Stimulated activated CD8-positive, alpha-beta memory T cell treated with anti-CD3 and anti-CD28 coated beads, Interleukin-7, amount 100 ng/mL, for 48 hours (primary cell): ENCODE results near the gene UBALD2.
"Not testable (repeated sequence)": the region's sequence is repeated elsewhere in the genome, so short reads cannot be mapped to it uniquely, and the experiment has no call there.

Experiments
- DNase-seq, 2 donors: peaks; one replicate each; pipeline ENCODE4 v3.0.0-alpha.2; 2020; ENCODE audit warnings: low read depth in 1 of 2; ENCODE audit errors: extremely low read depth in 1 of 2

Gene UBALD2

DNA sequence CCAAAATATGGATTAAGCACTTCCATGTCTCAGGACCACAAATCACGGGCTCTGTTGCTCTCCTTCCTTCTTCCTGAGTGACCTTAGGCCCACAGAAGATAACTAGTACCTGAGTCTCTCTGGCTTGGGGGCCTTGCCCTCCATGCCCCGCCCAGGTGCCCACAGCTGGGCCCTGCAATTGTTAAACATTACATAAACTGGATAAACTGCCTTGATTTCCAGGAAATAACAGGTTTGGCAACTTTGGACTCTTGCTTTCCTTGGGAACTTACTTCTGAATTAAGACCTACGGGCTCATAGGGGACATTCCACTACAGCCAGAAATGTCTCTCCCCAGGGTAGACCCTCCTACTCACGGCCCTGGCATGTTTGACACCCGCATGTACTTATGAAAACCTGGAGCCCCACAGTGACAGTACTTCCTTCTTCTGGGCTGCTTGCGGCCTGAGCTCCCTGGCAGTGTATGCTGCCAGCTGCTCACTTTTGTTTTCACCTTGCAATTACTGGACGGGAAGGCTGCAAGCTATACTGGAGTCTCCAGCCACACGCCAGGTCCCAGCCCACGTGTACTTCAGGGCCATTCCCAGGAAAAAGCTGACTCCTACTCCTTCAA, 2.3 kb upstream of the UBALD2 start:
- no peak for DNase-seq

DNA sequence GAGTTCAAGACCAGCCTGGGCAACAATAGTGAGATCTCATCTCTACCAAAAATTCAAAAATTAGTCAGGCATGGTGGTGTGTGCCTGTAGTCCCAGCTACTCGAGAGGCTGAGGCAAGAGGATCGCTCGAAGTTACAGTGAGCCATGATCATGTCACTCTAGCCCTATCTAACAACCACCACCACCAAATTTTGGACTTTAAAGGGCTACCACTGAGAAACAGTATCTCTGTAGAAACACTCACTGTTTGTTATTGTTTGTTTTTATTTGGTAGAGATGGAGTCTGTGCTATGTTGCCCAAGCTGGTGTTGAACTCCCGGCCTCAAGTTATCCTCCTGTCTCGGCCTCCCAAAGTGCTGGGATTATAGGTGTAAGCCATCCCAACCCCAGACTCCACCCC, 1.3 kb upstream of the UBALD2 start:
- DNase-seq, result no peak

DNA sequence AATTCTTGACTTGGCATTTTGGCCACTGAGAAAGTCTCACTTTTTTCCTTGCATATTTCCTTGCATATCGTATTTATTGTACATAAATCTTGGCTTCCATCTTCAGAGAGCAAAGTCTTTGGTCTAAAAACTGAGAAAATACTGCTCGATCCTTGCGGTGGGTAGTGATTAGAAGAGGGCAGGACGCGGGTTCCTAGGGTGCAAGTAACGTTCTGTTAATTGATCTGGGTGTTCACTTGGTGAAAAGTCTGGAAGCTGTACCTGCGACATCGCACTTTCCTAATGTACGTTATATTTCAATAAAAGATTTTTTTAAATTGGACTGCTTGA, 758 bp upstream of the UBALD2 start:
- no peak for DNase-seq

DNA sequence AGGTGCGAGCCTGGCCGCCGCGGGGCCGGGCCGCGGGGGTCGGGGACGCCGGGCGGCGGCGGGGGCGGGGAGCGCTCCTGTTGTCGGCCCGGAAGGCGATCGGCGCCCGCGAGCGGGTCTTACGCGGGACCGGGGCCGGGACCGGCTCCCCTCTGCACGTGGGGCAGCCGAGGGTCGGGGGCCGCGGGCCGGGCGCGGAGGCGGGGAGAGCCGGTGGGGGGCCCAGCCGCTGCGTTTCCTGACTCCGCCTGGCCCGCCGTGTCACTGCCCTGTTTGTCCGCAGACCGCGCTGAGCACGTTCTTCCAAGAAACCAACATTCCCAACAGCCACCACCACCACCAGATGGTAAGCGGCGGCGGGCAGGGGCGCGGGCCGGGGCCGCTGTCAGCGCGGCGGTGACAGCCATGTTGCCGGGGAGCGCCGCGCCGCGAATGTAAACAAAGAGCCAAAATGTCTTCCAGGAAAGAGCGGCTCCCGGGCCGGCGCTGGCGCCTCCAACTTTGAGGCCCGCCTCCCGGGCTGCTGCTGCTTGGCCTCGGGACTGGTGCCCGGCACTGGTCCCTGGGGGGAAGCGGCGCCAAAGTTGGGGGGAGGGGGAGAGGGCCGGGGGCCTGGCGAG, 586 bp downstream of the UBALD2 start:
- DNase-seq, result no peak

DNA sequence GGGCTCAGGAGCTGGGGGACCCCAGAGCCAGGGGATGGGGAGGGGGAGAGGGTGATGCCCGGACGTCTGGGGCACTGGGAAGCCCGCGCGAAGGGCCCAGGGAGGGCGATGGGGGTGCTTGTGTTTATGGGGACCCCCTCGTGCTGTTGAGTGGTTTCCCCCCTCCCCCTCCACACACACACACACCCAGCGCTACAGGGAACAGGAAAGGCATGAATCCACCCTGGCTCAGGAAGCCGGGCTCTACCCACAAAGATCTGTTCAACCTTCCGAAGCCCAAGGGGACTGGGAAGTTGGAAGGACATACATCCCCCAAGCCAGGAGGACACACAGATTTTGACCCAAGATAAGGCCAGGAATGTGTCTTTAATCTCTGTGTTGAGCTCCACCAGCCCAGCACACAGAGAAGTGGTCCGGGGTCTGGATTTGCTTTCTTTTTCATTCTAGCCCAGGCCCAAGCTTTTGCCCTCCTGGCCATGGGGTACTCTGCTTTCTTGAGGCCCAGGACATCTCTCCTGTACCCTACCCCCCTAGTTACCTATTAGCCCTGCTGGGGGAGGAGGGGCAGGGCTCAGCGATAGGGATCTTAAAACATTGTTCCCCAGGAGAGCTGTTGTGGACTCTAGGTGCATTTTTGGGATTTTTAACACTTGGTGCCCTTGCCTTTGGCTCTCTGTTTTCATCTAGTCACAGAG, 1.2 kb downstream of the UBALD2 start:
- no peak for DNase-seq

DNA sequence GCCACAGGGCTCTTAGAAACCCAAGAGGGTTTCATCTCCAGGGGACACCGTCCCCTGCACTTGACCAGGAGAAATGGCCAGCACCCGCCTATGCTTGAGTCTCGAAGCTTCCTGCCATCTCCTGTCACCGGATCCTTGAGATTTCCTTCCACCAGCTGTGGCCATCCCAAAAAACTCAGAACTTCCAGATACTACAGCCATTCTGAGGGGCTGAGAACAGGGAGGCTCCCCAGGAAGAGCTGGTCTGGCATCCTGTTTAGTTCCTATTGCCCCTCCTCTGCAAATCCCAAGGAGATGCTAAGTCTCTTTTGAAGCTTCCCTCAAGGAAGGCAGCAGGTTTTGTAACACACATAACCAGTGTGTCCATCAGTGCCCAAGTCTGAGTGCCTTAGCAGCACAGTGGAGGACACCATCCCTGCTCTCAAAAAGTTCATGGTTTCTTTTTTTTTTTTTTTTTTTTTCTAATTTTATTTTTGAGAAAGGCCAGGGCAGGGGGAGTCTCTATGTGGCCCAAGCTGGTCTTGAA, 2.0 kb downstream of the UBALD2 start:
- no peak for DNase-seq

DNA sequence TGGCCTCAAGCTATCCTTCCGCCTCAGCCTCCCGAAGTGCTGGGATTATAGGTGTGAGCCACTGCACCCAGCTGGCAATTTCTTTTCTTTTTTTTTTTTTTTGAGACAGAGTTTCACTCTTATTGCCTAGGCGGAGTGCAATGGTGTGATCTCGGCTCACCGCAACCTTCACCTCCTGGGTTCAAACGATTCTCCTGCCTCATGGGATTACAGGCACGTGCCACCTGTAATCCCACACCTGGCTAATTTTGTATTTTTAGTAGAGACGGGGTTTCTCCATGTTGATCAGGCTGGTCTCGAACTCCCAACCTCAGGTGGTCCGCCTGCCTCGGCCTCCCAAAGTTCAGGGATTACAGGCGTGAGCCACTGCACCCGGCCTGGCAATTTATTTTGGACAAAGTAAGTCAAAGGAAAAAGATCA, 2.4 kb downstream of the UBALD2 start:
- not testable (repeated sequence) for DNase-seq

DNA sequence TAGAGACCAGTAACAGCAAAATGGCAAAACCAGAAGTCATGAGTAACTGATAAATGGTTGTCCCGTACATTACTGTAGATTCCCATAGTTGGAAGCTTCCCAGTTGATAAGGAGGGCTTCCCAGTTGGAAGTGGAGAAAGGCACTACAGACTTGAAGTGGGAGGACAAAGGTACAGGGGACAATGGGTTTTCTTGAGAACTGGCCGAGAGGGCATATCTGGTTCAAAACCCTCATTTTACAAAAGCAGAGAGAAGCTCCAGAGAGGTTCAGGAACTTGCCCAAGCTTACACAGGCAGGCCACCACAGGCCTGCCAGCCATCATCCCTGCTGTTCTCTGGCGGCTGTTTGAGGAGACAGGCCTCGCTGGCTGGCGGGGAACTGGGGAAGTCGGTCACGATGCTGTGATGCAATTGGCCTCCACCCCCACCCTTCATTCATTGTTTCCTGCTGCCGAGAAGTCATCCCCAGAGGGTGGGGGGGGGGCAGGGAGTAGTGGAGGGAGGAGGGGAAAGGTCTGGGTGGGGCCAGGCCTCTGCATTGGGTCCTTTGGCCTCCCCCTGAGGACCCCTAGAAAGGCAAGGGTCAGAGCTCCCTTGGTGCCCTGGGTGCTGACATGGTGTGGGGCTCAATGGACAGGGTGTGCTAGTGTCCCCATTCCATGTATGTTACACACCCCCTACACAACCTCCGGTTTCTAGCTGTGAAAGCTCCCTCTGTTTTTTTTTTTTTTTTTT, 3.0 kb downstream of the UBALD2 start:
- peak in 1 of 2 donors; percentile 79 for DNase-seq

DNA sequence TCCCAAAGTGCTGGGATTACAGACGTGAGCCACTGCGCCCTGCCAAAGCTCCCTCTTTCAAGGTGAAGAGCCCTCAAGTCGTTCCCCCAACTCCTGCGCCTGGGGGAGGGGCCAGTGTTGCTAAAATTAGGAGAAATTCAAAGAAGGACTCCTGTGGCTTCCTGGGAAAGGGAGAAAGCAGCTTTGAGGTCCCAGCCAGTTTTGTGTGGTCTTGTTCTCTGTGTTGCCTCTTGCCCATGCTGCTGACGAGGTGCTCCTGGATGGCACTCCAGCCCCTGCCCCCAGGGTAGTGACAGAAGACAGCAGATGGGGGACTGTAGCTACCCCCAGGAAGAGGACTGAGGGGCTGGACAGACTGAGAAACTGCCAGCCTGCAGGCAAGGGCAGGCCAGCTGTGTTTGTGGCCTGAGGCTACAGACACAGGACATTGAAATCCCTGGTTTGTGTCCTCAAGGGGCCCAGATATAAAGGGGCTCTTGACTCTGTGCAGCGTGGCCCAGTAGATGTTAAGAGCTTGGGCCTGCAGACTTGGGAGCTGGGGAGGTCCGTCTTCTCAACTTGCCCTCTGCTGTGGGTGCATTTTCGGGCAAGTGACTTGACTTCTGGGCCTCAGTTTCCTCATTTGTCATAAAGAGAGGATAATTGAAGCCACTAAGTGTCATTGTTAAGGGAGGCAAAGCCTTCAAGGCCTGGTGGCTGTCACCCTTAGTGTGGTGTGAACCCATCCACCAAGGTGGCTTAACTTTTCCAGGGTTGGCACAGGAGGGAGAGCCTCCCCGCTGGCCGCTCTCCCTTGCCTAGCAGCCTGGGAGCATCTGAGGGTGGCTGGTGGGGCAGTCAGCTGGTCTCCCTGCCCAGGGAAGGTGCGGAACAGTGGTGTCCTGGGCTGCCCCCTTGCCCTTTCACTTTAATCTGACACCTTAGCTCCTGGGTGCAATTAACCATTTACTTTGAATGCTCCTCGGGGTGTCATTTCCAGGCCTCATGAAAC, 4.1 kb downstream of the UBALD2 start:
- no peak for DNase-seq

DNA sequence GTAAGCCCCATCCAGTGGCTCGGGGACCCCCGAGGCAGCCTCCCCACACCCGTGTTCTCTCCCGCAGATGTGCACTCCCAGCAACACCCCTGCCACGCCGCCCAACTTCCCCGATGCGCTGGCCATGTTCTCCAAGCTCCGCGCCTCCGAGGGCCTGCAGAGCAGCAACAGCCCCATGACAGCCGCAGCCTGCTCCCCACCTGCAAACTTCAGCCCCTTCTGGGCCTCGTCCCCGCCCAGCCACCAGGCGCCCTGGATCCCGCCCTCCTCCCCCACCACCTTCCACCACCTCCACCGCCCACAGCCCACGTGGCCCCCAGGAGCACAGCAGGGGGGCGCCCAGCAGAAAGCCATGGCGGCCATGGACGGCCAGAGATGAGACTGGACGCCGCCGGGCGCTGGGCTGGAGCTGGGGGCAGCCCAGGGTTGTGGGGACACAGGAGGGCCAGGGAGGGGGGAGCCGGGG, 5.0 kb downstream of the UBALD2 start:
- no peak for DNase-seq

DNA sequence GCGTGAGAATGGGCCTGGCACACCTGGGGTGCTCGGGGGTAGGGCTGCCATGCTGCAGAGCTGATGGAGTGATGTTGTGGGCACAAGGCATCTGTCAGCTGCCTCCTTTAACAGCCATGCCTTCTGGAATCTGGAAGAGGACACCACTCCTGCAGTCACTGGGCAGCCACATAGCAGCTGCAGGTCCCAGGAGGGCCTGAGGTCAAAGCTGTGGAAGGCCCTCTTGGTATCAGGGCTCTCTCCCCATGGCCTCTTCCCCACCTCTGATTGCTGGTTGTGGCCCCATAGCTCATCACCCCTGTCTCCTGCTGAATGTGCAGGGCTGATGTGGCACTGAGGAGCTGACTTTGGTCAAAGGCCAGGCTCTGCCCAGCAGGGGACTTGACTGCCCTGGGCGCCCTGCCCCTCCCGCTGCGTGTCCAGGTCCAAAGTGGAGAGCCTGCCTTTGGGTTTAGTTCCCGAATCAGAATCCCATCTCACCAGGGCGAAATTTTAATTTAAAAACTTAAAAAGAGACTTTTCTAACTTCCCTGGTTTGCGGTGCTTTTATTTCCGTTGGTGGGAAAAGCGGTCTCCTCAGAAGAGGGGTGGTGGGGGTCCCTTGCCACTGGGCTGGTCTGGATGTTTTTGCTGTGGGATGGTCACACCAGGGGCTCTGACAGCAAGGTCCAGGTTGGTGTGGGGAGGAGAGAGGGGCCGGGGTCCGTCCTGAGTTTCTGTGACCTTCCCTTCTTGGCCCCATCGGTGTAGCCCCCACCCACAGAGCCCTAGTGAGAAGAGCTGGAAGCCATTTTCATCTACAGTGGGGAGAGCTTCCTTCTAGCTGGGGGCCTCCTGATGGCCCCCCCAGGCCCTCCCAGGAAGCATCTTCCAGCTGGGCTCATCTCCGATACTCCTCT, 5.9 kb downstream of the UBALD2 start:
- DNase-seq, result no peak

DNA sequence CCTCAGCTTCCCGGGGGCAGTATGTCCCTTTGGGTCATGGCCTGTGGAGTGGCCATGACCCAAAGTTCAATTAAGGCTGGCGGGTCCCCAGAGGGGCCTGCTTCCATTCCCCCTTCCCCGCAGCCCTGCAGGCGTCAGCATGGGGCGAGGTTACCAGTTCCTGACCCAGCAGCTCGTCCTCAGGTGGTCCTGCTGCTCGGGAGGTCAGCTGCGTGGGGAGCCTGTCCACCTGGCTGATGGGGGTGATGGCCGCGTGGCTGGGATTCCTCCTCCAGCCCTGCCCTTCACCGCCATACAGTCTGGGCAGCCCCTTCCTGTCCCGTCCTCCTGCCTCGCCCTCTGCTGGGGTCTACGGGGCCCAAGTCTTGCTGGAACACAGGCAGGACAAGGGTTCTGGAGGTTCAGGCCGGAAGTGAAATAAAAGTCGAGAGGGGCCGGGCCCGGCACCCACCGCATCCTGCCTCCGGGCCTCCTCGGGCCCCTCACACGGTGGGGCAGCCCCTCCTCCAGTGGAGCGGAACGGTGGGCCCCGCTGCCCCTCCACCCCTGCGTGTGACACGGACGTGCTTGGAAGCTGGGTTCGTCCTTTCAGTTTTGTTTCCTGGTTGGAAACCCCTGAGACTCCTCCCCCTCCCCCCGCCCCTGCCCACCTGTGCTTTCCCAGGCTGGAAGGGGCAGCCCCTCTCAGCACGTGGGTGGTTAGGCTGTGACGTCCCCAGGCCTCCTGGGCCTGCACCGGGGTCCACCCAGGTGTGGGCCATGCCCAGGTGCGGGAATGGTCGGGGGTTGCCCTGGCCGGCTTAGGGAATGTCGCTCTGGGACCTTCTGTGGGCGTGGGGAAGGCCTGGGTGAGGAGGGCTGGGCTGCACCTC, 6.8 kb downstream of the UBALD2 start:
- DNase-seq, result peak; percentile 92

DNA sequence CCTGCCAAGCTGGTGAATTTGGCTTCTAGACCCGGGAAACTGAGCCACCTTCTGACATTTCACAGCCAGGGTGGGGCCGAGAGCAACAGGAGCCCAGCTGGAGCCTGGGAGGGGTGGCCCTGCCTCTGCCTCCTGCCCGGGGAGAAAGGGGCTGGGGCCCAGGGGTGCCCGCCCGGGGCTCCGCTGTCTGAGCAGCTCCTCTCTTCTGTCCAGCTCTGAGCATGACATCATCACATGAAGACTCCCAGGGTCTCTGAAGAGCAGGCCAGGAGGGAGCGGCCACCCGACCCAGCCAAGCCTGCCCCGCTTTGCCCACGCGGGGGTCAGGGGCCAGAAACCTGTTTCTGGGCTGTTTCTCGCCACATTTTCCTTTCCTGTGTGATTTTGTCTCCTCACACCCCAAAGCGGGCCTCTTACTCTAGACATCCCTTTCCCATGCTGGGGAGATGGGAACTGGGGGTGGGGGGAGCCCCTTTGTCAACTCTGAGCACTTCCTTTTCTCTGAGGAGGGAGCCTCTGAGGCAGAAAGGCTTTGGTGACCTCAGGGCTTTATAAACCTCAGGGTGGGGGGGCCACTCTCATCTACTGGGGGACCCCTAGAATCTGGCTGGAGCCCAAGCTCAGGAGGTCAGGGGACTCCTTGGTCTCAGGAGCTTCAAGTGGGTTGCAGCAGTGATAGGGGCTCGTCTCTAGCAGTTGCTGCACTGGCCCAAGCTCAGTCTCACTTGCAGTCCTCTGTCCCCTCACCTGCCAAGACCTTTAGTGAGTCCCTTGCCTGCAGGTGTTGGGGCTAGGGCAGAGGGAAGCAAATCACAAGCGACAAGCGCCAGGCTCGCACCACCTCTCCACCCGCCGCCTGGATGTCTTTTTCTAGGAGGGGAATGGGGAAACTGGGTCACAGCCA, 7.6 kb downstream of the UBALD2 start:
- peak in 1 of 2 donors; percentile 69 for DNase-seq

DNA sequence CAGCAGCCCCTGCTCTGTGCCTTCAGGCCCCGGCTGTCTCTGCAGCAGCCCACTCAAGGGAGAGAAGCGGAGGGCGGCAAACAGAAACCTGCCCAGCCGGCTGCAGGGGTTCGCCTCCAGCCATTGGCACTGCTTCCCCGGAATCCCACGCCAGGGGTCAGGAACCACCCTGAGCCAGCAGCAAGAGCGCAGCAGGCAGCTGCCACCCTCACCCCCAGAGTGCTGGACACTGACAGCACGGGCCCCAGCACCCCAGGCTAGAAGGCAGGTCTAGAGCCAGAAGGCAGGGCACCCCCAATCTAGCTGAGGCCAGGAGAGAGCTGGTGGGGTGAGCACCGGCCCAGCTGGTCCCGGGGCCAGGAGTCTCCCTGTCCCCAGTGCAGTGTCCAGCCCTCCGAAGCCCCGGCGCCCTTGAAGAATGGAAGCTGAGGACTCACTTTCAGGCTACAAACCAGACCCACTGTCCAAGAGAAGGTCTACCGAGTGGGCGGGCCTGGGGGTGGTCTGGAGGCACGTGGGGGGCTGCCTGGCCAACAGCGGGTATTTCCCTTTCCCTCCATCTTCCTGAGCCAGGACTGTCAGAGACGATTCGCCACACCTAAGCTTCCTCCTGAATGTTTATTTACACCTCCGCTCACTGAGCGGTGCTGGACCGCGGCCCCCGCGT, 8.4 kb downstream of the UBALD2 start:
- no peak for DNase-seq

DNA sequence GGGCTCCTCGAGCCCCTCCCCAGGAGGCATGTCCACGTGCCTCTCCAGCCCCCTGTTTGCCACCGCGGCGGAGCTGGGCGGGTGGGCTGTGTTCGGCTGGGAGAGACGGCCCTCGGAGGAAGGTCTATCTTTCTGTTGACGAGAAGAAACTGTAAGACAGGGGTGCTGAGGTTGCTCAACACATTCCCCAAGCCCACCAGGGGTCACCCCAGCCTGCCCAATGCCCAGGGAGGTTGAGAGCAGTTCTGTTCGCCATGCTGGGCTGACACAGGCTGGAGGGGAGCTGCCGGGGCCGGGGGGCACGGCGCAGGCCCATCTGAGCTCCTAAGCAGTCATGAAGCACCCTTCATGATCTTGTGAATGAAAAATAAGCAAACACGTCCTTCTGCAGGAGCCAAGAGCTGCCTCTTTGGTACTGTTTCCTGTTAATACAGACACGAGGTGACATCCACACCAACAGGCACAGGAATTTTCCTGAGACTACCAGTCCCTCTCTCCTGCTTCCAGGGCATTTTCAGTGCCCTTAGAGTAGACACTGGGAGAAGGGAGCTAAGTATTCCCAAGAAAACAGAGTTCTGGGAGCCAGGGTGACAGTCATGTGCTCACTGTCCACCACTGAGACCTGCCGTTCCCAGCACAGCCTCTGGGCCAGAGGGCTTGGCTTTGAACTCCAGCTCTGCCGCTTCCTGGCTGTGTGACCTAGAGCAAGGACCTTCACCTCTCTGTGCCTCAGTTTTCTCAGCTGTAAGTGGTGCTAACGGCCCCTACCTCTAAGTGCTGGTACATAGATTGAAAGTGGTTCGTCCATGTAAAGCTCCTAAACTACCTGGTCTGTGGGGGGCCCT, 9.2 kb downstream of the UBALD2 start:
- DNase-seq, result no peak
